ENCODE data around the gene KIF5C.
"Not testable (repeated sequence)": the region's sequence is repeated elsewhere in the genome, so short reads cannot be mapped to it uniquely, and the experiment has no call there.

The KIF5C gene
- total RNA-seq, result 32.9 to 36.9 reads per million in 2 donors

DNA sequence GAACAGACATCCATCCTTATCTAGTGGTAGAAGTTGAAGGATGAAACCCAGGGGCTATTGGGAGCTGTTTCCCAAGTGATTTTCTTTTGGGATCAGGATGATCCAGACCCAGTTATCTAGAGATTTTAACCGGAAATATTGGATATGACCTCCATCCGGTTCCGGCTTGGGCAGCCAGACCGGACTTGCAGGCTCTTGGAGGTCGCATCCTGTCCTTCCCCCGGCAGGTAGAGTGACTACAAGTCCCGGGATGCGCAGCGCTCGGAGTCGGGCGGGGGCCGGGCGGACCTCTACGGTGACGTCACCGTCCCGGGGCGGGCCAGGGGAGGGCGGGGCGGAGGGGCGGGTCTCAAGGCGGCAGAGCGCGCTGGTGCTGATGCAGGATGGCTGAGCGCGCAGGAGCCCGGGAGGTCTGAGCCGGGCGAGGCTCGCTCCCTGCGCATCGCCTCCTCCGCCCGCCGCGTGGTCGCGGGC lies at the start of gene KIF5C:
TSS of gene KIF5C (plus strand) at position 360 of the 474 bp plus-strand sequence. CDS start 391 bp downstream, outside the sequence.
- peak; percentile 63 for DNase-seq

DNA sequence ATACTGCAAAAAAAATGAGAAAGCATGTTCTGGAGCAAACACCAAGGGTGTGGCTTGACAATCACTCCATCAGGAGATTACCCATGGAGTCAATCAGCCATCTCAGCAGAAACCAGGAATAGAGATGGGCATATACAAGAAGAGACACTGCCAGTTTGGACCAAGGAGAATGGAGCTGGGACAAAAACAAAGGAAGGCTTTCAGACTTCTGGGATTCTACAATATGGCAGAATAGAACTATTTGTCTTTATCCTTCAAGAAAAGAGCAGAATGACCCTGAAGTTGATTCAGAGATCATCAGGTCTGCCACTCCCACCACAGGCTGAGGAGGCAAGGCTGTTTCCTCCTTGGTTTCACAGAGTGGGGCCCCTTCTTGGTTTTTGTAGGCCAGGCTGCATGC lies 48.2 kb upstream of the KIF5C start:
- no peak for DNase-seq

DNA sequence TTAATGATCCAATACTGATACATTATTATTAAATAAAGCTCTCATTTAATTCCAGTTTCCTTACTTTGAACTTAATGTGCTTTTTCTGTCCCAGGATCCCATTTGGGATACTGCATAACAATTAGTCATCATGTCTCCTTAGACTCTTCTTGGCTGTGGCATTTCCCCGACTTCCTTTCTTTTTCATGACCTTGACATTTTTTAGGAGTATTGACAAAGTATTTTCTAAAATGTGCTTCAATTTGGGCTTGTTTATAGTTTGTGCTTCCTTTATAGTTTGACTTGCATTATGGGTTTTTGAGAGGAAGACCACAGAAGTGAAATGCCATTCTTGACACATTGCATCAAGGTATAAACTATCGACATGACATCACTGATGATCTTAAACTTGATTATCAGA lies 46.1 kb upstream of the KIF5C start:
- no peak for DNase-seq

DNA sequence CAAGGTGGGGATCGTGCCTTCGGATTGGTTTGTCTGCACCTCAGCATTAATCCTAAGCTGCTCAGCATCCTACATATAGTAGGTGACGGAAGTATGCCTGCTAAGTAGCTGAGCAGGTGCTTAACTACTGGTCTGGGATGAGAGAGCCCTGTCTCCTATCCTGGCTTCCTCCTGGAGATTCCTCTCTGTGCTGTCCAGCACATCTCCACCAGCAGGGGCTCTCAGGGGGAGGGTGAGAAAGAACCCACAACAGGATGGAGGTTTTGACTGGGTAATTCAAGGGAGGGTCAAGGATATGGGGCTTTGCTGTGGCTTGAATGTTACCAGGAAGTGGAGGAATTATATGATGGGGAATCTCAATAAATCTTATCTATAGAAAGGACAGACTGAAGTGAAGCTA lies 45.4 kb upstream of the KIF5C start:
- DNase-seq, result no peak

DNA sequence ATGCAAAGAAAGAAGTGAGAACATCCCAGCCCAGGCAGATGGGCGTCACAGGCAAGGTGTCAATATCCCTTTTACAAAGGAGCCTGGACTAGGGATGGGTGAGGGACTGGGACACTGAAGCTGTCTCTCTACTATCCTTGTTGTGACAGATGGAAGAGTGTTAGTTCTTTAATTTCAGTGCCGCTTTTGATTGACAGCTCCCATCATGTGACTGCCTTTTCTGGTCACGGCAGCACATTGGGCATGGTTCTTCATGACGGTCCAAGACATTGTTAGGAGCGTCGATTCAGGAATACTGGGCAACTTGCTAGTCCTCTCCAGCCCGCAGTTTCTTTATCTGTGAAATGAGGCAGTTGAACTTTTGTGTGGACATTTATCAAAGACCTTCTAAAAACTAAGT lies 42.4 kb upstream of the KIF5C start:
- DNase-seq, result no peak

DNA sequence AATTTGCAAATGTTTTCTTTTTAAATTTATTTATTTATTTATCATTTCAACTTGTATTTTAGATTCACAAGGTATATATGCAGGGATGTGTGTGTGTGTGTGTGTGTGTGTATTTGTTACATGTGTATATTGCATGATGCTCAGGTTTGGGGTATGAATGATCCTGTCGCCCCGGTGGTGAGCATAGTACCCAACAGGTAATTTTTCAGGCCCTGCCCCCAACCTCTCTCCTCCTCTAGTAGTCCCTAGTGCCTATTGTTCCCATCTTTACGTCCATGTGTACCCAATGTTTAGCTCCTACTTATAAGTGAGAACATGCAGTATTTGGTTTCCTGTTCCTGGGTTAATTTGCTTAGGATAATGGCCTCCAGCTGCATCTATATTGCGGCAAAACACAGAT lies 33.0 kb upstream of the KIF5C start:
- DNase-seq, result no peak

DNA sequence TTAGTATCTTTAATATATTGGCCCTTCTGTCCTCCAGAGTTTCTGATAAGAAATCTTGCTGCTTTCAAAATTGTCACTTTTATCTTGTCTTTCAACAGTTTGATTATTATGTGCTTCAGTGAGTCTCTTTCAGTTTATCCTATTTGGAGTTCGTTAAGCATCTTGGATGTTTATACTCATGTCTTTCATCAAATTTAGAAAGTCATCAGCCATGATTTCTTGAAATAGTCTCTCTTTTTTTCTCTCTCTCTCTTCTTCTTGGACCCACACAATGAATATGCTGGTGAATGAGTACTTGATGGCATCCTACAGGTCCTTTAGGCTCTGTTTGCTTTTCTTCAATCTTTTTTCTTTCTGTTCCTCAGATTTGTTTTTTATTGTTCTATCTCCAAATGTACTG lies 26.9 kb upstream of the KIF5C start:
- DNase-seq, result no peak

DNA sequence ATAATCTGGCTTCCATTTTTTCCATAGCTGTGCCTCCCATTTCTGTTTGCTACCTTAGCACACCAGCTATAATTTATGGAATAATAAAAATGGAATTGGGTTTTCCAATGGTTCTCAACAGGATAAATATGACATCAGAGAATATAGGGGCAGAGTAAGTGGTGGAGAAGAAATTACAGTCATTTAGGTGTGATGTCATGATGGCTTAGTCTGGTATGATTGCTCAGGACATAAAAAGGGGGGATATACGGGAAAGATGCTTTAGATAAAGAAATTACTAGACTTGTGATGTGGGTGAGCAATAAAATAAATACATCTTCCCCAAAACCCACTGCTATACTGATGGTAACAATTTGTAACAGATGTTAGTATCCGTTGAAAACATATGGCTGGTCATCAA lies 21.6 kb upstream of the KIF5C start:
- no peak for DNase-seq

DNA sequence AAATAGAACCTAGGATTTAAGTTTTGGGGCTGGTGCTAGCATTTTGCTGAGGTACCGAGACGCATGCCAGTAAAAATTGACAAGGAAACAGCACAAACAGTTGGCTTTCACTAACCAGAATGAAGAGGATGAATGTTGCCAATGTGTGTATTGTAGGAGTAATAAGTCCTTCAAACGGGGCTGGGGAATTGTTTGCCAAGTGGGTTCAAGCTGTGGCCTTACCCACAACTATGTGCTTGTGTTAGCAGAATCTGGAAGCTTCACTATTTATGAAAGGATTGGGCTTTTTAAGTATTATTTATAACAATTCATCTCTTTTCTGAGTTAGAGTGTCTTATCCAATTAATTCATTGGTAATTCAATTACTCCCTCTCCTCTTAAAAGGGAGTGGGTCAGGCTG lies 15.0 kb upstream of the KIF5C start:
- no peak for DNase-seq

DNA sequence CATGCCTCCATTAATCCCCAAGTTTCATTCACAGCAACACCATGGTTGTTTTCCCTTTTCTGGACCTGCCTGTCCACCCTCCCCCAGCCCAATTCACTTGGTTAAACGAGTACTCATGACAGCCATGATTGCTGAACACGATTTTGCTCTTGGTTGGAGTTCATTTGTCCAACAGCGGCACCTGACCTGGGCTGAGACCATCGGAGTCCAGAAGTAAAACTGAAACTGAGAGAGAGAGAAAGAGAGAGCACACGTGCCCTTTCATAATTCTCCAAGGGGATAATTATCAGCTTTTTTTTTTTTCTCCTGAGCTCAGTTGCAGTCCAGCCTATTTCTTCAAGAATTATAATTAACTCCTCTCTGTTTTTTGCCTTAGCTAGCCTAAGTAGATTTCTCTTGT lies 13.7 kb upstream of the KIF5C start:
- no peak for DNase-seq

DNA sequence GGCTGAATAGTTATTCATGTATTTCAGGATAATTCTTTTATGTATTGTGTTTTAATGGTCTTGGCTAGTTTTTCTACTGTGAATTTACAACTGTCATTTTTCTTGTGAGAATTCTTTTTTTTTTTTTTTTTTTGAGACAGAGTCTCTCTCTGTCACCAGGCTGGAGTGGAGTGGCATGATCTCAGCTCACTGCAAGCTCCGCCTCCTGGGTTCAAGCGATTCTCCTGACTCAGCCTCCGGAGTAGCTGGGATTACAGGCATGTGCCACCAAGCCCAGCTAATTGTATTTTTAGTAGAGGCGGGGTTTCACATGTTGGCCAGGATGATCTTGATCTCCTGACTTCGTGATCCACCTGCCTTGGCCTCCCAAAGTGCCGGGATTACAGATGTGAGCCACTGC lies 12.5 kb upstream of the KIF5C start:
- DNase-seq, result not testable (repeated sequence)

DNA sequence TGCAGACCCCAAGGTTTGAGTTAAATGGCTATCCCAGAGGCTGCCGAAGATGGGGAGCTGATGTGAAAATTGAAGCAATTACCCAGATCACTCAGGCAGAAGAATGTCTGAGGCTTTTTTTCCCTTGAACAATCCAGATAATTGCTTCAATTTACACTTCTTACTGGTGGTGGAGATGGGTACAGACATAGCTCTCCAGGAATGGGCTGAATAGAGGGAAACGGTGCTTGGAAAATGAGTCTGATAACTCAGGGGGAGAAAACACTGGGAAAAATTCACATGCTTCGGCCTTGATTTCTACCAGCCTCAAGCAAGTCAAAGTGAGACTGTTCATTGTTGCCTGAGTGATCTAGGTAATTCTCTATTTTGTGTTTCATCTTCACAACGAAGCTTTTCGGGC lies 9.5 kb upstream of the KIF5C start:
- no peak for DNase-seq

DNA sequence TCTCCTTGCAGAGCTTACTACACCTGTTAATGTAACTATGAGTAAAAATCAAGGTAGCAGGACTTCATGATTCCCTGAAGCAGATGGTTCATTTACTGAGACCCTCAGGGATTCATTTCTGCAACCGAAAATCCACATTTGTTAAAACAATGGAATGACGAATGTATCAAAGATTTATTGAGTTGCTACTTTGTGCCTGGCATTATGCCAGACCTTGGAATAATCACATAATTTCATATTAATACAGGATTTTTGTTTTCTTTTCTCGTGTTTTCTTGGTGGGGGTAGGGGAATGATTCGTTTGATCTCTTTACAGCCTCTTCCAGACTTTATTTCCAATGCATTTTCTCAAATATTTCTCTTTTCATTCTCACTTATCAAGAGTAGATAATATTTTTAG lies 8.9 kb upstream of the KIF5C start:
- DNase-seq, result no peak

DNA sequence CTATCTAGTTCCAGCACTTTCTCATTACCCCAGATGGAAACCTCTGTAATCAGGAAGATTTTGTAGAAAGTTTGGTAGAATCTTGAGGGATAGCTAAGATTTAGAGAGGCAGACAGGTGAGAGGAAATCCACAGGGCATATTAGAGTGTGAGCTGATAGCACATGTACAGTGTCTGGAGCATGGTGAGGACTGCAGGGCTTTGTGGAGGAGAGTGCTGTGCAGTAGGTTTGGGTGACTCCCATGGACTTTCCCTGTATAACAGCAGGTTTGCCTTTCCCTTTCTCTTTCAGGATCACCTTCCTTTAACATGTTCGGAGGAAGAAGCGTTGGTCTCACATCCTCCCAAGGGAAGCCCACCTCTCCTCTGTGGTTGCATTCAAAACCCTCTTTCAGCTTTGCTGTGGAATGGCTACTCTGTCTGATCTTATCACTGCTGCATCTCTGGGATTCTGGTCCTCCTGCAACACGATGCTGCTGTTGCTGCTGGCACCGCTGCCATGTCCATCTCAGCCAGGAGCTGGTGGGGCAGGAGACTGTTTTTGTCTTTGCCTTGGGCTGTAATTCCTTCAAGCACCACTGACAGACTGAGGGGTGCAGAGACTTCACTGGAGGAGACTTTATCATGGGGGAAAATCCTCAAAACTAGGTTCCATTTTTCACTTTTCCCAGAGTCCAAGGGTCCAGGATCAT lies 7.8 kb upstream of the KIF5C start:
- no peak for DNase-seq

DNA sequence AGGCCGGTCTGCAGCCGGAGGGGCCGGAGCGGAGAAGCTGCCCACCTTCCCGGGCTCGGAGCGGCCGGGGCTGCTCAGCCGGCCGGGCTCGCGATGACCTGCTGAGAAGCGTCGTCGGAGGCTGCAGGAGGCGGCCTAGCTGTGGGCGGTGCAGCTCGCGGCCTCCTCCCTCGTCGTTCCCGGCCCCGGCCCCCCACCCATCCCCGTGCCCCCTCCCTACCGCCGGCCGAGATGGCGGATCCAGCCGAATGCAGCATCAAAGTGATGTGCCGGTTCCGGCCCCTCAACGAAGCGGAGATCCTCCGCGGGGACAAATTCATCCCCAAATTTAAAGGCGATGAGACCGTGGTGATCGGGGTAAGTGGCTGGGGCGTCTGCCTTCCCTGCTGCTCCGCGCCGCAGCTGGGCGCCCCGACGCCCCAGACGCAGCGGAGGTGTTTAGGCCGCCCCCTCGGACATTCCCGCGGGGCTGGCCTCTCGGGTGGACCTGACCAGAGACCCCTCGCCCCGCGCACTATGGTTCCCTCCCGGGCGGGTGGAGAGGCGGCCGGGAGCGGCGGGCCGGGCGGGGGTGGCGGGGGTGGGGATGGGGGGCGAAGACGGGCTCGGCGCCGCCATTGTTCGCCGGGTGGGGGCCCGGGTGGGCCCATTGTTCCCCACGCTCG lies 492 bp downstream of the KIF5C start:
- peak; percentile 12 for DNase-seq

DNA sequence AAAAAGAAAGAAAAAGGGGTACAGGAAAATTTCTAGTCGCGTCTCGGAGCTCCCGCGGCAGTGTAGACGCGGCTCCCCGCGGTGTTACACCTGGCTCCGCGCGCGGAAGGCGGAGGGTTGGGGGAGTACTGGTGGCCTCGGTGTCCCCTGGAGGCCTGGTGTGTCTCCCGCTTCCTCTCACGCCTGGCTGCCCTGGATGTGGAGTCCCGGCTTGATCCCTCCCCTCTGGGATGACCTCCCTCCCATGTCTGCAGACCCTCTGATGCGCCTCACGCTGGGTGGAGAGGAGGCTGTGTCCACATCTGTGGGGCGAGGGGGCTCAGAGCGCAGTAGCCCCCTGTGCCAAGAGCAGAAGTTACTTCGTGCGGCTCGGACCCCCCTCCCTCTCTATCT lies 1.2 kb downstream of the KIF5C start:
- no peak for DNase-seq

DNA sequence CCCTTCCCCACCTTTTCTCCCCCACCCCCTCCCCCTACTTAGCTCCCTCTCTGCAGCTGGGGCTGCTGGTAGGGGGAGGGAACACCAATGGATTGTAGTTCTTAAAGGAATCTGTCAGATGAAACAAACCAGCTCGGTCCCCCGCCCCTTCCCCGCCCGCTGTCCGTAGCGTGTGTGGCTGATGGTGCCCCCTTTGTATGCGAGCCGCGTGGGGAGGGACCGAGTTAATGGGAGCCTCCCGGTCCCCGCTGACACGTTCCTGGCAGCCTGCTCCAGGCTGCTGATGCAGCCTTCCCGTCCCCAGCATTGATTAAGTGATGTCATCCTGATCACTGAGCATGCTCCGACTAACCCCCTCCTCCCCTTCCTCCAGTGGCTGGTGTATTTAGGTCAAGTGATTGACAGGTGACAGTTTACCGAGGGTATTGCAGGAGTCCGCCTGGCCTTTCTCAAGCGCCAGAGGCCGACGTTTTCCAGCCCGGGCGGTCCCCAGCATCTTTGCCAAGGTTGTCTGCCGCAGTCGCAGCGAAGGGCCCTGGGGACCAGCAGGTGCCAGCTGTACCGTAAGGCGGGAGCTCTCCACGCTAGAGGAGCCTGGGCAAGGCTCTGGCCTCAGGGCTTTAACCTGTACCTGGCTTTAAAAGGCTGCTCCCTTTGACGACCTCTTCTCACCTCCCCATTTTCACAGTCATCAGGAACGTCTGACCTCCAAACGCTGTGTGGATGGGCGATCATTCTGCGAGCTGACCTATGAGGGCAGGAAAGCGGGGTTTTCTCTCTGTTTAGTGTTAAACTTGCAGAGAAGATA lies 1.8 kb downstream of the KIF5C start:
- DNase-seq, result peak; percentile 12

DNA sequence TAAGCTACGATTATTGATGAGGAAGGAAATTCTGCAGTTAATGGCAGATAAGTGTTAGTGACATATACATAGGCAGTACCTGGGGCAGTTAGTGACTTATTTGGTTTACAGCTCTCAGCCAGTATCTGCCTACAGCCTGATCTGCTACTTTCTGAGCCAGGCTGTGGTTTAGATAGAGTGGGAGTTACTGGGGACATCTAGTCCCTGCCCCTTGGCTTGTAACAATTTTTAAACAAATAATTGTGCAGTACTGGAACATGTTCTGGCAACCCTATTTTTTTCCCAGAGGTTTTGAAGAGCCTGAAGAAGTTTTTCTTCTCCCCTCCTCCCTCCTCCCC lies 2.3 kb downstream of the KIF5C start:
- no peak for DNase-seq

DNA sequence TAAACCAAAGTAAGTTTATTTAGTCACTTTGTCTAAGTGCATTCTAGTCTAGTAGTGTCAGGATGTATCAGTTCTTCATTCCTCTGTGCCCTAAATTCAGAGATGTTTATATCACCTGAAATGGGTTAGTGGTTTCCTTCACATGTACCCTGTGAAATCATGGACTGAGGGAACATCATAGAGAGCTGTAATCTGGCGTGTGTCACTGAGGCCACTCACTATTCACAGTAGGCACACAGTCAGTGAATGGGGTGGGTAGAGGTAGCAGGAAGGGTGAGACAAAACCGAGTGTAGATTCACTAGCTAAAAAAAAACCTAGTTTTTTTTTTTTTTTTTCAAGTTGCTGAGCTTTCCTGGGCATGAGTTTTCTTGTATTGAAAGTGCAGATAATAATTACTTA lies 5.6 kb downstream of the KIF5C start:
- DNase-seq, result no peak

DNA sequence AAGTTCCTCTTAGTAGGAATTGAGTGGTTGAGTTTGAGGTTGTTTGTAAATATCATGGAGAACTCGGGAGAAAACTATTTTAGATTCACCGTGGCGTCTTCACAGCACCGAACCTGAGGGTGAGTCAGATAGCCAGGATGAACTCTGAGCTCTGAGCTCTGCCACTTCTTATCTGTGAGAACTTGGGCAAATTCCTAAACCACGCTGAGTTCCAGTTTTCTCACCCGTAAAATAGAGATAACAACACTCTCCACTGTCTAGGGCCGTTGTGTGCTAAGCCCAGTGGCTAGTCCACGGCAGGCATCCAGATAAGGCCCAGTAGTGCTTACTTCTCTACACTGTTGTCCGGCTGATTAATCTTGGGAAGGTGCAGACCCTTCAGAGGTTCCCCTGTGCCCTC lies 7.0 kb downstream of the KIF5C start:
- DNase-seq, result no peak

DNA sequence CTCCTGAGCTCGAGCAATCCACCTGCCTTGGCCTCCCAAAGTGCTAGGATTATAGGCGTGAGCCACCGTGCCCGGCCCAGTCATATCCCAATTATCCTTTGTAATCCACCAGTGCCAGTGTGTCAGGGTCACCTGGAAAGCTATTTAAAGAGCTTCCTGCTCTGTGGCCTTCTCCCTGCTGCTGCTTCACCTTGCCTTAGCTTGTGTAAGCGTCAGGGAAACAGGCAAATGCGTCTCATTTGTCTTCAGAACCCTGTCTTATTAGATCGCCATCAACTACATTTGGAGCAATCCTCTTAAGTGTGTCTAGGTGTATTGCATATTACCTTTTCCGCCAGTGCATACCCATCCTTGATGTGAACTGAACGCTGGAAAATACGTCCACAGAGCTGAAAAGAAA lies 10.2 kb downstream of the KIF5C start:
- no peak for DNase-seq

DNA sequence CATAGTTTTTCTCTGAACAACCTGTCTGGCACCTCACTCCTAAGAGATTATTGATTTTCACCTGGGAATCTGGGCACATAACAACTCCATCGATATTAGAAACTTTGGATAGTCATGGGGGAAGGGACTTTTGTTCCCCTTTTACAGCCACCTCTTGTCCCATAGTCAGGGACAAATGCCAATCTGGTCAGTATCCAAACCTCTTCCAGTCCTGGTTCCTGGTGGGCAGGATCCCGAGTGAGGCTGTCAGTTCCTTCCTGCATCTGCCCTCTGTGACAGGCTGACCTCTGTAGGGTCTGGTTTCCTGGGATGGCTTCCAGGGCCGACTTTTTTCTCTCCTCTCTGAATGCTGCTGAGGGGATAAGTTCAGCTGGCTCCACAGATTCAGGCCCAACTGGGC lies 11.0 kb downstream of the KIF5C start:
- DNase-seq, result no peak

DNA sequence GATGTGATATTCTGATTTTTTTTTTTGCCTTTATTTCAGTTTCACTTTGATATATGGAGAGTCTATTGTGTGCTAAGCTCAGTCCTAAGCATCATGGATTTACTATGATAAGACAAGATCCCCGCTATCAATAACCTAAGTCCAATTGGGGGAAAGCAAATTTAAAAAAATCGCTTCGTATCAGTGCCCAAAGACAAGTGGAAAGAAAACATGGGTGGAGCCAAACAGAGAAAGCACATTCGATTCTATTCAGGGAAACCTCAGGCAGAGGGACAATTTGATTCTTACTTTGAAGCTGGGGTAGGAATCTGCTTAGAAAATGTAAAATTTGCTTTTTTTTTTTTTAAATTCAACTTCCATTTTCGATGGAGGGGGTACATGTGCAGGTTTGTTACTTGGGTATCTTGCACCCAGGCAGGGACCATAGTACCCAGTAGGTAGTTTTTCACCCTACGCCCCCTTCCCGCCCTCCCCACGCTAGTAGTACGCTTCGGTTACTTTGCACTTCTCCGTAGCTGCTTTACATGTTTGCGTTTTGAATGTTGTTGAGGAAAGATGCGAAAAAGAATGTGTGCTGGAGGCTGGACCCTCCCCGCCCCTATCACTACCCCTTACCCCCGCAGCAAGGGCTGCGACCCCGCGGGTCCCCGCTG lies 12.4 kb downstream of the KIF5C start:
- DNase-seq, result no peak
